Activated CD8-positive, alpha-beta memory T cell treated with anti-CD3 and anti-CD28 coated beads, Interleukin-2, amount 10 ng/mL, durations not matched to agents 7 days and 5 days (primary cell): Measurements from ENCODE around the gene RNF144B. TPM values are rescaled to one million over a fixed set of nuclear protein-coding genes. Genes with fewer than 3 reads are reported as not detected.
"Not testable (repeated sequence)": the region's sequence is repeated elsewhere in the genome, so short reads cannot be mapped to it uniquely, and the experiment has no call there.

Experiments
- ATAC-seq: fragments of 150-1000 bp; cut with Tn5 transposase; one replicate; pipeline ENCODE4 v1.10.0; 2021; ENCODE audit warnings: moderate library complexity
- CTCF ChIA-PET: fragments of 350-600 bp; sonication (Branson Sonifier 250); formaldehyde crosslinking; loops from one replicate; lab custom pipeline; 2021; ENCODE audit warnings: antibody characterized with exemption; lab: Charles Lee
- DNase-seq: peaks from one replicate; pipeline ENCODE4 v3.0.0-alpha.2; 2020
- H3K27ac Mint-ChIP-seq: one replicate; pipeline ENCODE4 v1.8.0; 2021; ENCODE audit warnings: mild to moderate bottlenecking, mixed read lengths
- H3K27me3 Mint-ChIP-seq: one replicate; pipeline ENCODE4 v1.8.0; 2021; ENCODE audit warnings: mixed read lengths
- H3K36me3 Mint-ChIP-seq: one replicate; pipeline ENCODE4 v1.8.0; 2021; ENCODE audit warnings: mild to moderate bottlenecking, mixed read lengths
- H3K4me1 Mint-ChIP-seq: one replicate; pipeline ENCODE4 v1.8.0; 2021; ENCODE audit warnings: mixed read lengths
- H3K4me3 Mint-ChIP-seq: one replicate; pipeline ENCODE4 v1.8.0; 2021; ENCODE audit warnings: mild to moderate bottlenecking, moderate library complexity, mixed read lengths
- H3K9me3 Mint-ChIP-seq: one replicate; pipeline ENCODE4 v1.8.0; 2022; ENCODE audit warnings: low read depth, mixed read lengths
- total RNA-seq, 2 experiments: library from RNA; stranded (reverse); gene quantifications; one replicate each; pipeline ENCODE4 v1.2.3, GENCODE V29; 2021

RNF144B gene
- total RNA-seq, 2 experiments from 2014 or later = 0.23 to 1.6 TPM

DNA sequence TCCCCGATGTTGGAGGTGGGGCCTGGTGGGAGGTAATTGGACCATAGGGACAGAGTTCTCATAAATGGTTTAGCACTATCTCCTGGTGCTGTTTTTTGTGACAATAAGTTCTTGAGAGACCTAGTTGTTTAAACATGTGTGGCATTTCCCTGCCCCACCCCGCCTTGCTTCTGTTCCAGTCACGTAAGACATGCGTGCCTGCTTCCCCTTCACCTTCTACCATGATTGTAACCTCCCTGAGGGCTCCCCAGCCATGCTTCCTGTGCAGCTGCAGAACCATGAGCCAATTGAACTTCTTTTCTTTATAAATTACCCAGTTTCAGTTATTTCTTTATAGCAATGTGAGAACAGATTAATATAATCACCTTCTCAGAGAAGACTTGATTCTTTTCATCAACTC, 2.5 kb upstream of the RNF144B start:
- no peak overlapping the region for H3K27ac Mint-ChIP-seq
- peaks cover 11% of the 10 kb centered on the region for H3K27me3 Mint-ChIP-seq
- no peaks in the 10 kb centered on the region for H3K36me3 Mint-ChIP-seq
- no peak overlapping the region for H3K4me3 Mint-ChIP-seq
- H3K9me3 Mint-ChIP-seq = no peaks in the 10 kb centered on the region
- DNase-seq (no peak), ATAC-seq (no peak)
- CTCF ChIA-PET = no interaction called here
- peaks cover 23% of the 10 kb centered on the region for H3K4me1 Mint-ChIP-seq

DNA sequence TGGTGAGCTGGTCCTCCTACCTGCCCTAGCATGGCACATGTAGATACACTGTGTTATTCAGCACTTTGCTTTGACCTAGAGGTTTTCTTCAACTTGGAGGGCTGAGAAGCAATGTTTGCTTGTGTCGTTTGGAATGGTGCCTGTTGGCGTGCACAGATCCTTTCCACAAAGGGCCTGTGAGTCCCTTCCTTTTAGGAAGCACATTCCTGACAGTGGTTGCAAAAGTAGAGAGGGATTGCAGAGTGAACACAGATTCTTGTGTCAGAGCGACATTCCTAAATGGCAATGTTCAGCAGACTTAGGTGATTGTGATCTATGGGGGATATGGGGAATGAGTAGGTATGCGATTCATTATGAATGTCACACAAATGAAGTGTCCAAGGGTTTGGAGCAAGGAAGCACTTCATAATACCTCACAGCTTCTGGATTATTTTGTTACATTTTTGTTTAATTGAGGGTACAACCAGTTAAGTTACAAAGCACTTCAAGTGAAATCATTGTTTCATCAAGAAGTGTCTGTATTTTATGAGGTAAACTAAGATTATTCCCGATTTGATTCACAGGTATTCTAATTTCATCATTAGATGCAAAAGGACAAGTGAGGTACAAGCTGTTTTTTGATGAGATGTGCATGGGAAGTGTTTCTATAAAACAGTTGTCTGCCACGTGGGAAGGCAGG, 713 bp upstream of the RNF144B start:
- no peaks in the 10 kb centered on the region for H3K36me3 Mint-ChIP-seq
- no peaks in the 10 kb centered on the region for H3K9me3 Mint-ChIP-seq
- ATAC-seq (no peak), DNase-seq (no peak)
- CTCF ChIA-PET = interaction anchor here (1.4 kb wide), 2 partner anchors 63 to 117 kb away, joined by 4 read pairs; no protein-coding TSS in a partner anchor
- H3K27ac Mint-ChIP-seq = no peak overlapping the region
- H3K4me1 Mint-ChIP-seq = peaks cover 33% of the 10 kb centered on the region
- peaks cover 11% of the 10 kb centered on the region for H3K27me3 Mint-ChIP-seq
- H3K4me3 Mint-ChIP-seq = peak overlapping the region; percentile 92

DNA sequence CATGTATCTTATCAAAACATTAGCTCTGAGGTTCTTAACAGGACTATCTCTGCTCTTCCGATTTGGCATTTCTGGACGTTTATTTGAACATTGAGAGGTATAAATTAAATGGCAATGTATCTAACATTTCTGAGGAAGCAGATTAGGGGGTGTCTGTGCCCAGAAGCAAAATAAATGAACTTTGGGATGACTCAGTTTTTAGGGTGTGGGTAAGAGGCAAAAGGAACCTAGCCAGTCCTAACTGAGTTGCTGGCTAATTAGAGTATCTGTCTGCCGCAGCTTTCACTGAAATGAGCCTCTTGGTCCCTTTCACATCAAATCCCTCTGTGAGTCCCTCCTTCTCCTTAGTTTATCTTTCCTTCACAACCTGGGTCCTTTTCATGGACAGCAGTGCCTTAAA, 1.1 kb downstream of the RNF144B start:
- H3K27me3 Mint-ChIP-seq = peaks cover 11% of the 10 kb centered on the region
- DNase-seq = no peak
- no peaks in the 10 kb centered on the region for H3K36me3 Mint-ChIP-seq
- ATAC-seq = no peak
- H3K27ac Mint-ChIP-seq = no peak overlapping the region
- peaks cover 33% of the 10 kb centered on the region for H3K4me1 Mint-ChIP-seq
- H3K9me3 Mint-ChIP-seq = no peaks in the 10 kb centered on the region
- CTCF ChIA-PET = interaction anchor here (0.6 kb wide), 1 partner anchor 21 kb away, joined by 3 read pairs; no protein-coding TSS in a partner anchor
- peak overlapping the region; percentile 92 for H3K4me3 Mint-ChIP-seq

DNA sequence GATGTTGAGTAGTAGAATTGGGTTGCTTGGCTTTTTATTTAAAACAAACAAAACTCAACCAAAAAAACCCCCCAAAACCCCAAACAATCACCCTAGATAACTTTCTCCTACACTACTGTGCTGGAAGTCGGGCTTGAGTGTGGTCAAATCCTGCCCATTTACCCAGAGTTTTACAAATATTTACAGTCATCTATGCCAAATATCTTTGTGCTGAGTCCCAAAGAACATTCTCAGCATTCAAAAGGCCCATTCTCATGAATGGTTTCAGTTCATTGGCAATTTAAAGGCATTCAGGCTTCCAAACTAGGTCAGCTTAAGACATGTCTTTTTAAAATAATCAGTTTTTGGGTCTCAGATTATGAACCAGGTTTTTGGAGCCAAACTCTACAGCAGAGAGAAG, 1.8 kb downstream of the RNF144B start:
- Mint-ChIP-seq H3K36me3 (no peaks in the 10 kb centered on the region), H3K27me3 (peaks cover 11% of the 10 kb centered on the region), H3K9me3 (no peaks in the 10 kb centered on the region), H3K4me1 (peaks cover 33% of the 10 kb centered on the region), H3K4me3 (no peak overlapping the region), H3K27ac (no peak overlapping the region)
- no peak for DNase-seq
- no peak for ATAC-seq
- CTCF ChIA-PET = no interaction called here

DNA sequence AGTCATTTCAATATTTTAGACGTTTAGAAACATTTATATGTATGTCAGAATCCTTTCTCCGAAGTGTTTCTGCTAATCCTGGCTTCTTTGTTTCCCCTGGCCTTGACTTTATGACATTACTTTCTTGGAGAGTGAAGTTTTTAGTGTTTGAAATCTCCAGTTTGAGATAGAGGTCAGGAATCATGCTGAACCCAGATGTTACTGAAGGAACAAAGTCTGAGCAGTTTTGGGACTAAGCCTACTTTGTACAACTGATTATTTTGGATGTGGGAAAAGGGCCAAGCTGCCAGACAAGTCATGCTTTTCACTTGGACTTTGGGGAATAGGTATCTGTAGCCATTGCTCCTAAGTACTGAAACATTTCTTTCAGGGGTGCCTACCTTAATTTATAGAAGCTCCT, 2.3 kb downstream of the RNF144B start:
- Mint-ChIP-seq H3K27me3 (peaks cover 11% of the 10 kb centered on the region), H3K36me3 (no peaks in the 10 kb centered on the region), H3K4me1 (peaks cover 33% of the 10 kb centered on the region), H3K27ac (no peak overlapping the region), H3K4me3 (no peak overlapping the region), H3K9me3 (no peaks in the 10 kb centered on the region)
- no peak for ATAC-seq
- no peak for DNase-seq
- CTCF ChIA-PET = no interaction called here

DNA sequence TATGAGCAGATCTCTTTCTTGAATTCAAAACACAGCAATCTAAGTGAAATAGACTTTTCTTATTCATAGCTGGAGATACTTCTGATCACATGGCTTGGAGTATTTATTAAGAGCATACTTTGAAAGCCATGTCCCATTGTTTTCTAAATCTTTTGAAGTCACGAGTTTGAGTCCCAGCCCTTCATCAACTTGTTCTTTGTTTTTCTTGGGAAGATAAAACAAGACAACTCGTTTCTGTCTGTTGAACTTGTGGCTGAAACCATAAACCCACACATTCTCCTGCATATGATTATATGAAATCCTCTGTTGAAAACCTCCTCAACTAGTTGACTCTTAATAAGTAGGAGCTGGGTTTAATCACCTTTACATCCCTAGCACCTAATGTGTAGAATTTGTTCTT, 3.3 kb downstream of the RNF144B start:
- Mint-ChIP-seq H3K4me1 (peaks cover 33% of the 10 kb centered on the region), H3K4me3 (no peak overlapping the region), H3K27me3 (peaks cover 11% of the 10 kb centered on the region), H3K9me3 (no peaks in the 10 kb centered on the region), H3K27ac (no peak overlapping the region), H3K36me3 (no peaks in the 10 kb centered on the region)
- ATAC-seq = no peak
- DNase-seq = no peak
- CTCF ChIA-PET = interaction anchor here (0.6 kb wide), 1 partner anchor 67 kb away, joined by 3 read pairs; no protein-coding TSS in a partner anchor

DNA sequence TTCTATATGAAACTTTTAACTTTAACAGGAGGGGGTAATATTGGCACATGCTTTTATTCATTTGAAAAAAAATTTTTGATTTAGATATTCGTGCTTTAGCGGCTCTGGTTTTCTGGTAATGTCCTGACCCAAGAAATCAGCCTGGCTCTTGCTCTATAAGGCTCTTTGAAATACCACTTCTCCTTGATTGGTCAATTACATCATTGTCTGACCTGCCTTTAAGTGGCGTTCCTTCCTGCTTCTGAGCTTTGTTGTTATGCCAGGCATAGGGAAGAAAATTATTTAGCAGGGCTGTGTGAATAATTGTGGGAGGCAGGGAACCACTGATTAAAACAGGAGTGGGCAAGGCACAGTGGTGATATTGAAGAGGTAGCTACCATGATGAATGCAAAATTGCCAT, 3.9 kb downstream of the RNF144B start:
- CTCF ChIA-PET = interaction anchor here (0.6 kb wide), 1 partner anchor 67 kb away, joined by 3 read pairs; no protein-coding TSS in a partner anchor
- Mint-ChIP-seq H3K4me1 (peaks cover 33% of the 10 kb centered on the region), H3K27me3 (peaks cover 11% of the 10 kb centered on the region), H3K9me3 (no peaks in the 10 kb centered on the region), H3K27ac (no peak overlapping the region), H3K36me3 (no peaks in the 10 kb centered on the region), H3K4me3 (no peak overlapping the region)
- ATAC-seq (no peak), DNase-seq (no peak)

DNA sequence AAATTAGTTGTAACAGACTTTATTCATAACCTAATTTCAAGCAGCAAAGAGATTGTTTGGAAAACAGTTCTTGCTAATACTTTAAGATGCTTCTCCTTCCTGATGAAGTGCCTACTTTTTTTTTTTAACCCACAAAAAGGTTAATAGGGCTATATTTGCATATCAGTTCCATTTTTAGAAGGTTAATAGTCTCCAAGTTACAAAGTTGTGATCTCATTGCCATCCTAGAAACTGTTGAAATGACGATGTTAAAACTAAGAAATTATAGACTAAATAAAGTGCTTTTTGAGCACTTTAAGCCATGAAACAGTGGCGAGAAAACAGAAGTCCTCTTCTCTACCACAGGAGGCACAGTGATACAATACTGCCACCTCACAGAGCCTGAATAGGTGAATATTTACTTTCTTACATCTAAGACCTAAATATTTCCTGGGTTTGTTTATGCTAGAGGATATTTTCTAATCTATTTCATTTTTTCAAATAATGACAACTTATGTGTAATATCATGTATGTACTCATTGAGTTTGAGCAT, 5.3 kb downstream of the RNF144B start:
- CTCF ChIA-PET = no interaction called here
- H3K36me3 Mint-ChIP-seq = no peaks in the 10 kb centered on the region
- no peak overlapping the region for H3K27ac Mint-ChIP-seq
- H3K9me3 Mint-ChIP-seq = no peaks in the 10 kb centered on the region
- no peak for ATAC-seq
- no peak for DNase-seq
- H3K4me1 Mint-ChIP-seq = peaks cover 20% of the 10 kb centered on the region
- peaks cover 11% of the 10 kb centered on the region for H3K27me3 Mint-ChIP-seq
- no peak overlapping the region for H3K4me3 Mint-ChIP-seq

DNA sequence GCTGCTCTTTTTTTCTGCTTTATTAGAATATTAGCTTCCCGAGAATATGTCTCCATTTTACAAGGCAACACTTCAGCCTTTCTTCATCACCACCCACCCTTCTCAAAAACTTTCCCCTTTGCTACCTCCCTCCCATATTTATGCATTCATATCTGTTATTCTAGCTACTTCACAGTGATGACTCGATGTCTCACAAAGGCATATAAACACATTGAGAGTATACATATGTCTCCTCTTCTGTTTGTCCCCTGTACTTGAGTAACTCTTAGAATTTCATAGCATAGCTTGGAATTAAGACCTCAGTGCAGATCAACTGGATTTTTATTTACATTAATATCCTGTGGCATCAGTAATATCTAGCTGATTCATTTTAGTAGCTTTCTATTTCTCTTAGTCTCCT, 6.5 kb downstream of the RNF144B start:
- no peaks in the 10 kb centered on the region for H3K36me3 Mint-ChIP-seq
- CTCF ChIA-PET = no interaction called here
- no peak for DNase-seq
- peaks cover 11% of the 10 kb centered on the region for H3K4me1 Mint-ChIP-seq
- H3K27ac Mint-ChIP-seq = no peak overlapping the region
- H3K4me3 Mint-ChIP-seq = no peak overlapping the region
- H3K27me3 Mint-ChIP-seq = peaks cover 3% of the 10 kb centered on the region
- H3K9me3 Mint-ChIP-seq = no peaks in the 10 kb centered on the region
- no peak for ATAC-seq

DNA sequence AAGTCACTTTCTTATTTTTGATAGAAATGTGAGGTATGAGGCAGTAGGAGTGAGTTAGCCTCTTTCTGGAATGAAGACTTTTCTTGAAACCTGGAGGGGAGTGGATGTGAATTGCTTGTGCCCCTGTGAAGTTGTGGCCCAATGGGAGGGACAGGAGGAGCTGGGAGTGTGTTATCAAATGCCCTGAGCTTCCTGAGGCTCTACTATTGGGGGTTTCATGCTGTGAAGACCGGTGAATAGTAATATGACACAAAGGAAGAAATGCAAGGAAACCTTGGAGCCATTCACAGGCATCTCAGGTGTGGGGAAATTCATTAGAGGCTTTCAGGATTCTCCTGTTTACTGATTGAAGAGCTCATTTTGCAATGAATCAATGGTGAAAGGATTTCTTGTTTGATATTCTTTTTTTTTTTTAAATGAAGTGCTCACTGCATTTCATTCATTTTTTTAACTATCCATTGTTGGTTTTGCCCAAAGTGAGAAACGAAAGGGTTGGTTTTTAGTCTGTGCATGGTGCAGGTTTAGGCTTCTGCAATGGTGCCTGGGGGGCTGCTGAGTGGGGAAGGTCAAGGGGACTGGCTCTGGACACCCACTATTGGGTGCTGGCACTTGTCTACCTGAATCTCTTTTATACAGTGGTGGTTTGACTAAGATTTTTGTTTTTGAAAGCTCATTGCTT, 8.2 kb downstream of the RNF144B start:
- no peak overlapping the region for H3K4me3 Mint-ChIP-seq
- ATAC-seq (no peak), DNase-seq (no peak)
- no peaks in the 10 kb centered on the region for H3K9me3 Mint-ChIP-seq
- no peak overlapping the region for H3K27ac Mint-ChIP-seq
- H3K36me3 Mint-ChIP-seq = no peaks in the 10 kb centered on the region
- H3K27me3 Mint-ChIP-seq = no peaks in the 10 kb centered on the region
- CTCF ChIA-PET = no interaction called here
- peaks cover 7% of the 10 kb centered on the region for H3K4me1 Mint-ChIP-seq

DNA sequence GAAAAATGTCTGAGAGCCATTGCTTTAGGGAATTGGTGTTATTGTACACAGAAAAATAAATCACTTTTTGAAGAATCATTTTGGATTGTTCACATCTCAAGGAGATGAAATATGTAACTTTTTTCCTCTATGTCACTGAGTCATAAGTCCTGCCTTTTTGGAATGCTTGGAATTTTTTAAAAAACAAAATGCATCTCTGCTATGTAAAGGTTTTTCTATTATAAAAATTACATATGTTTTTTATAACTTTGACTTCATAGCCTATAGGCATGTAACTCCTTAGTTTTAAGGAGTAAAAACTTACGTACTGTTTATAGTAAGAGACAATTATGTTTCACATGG, 8.7 kb downstream of the RNF144B start:
- Mint-ChIP-seq H3K4me3 (no peak overlapping the region), H3K4me1 (peaks cover 8% of the 10 kb centered on the region), H3K27ac (no peak overlapping the region), H3K9me3 (no peaks in the 10 kb centered on the region), H3K27me3 (no peaks in the 10 kb centered on the region), H3K36me3 (peaks cover 4% of the 10 kb centered on the region)
- DNase-seq (no peak), ATAC-seq (no peak)
- CTCF ChIA-PET = no interaction called here

DNA sequence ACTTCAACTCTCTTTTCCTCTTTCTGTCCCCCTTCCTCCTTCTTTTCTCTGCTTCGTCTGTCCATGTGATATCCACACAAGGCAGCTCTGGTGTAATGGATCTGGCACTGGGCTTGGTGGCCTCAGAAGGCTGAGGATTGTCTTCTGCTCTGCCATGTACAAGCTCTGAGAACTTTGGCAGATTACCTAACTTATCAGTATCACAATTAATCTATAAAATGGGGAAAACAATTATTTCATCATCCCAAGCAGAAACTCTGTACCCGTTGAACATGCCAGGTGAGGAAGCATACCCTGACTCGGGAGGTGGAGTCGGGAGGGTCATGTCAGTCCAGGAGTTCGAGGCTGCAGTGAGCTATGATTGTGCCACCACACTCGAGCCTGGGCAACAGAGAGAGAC, 10.6 kb downstream of the RNF144B start:
- Mint-ChIP-seq H3K4me3 (no peak overlapping the region), H3K4me1 (peaks cover 11% of the 10 kb centered on the region), H3K36me3 (peaks cover 9% of the 10 kb centered on the region), H3K27ac (no peak overlapping the region), H3K27me3 (no peaks in the 10 kb centered on the region), H3K9me3 (no peaks in the 10 kb centered on the region)
- DNase-seq = no peak
- CTCF ChIA-PET = no interaction called here
- ATAC-seq = no peak

DNA sequence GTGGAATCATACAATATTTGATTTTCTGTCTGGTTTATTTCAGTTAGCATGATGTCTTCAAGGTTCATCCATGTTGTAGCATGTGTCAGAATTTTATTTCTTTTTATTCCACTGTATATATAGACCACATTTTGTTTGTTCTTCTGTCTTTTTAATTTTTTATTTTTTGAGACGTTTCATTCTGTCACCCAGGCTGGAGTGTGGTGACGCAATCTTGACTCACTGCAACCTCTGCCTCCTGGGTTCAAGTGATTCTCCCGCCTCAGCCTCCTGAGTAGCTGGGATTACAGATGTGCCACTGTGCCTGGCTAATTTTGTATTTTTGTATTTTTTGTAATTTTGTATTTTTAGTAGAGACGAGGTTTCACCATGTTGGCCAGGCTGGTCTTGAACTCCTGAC, 11.1 kb downstream of the RNF144B start:
- H3K9me3 Mint-ChIP-seq, H3K27ac Mint-ChIP-seq, H3K36me3 Mint-ChIP-seq, H3K4me3 Mint-ChIP-seq, CTCF ChIA-PET, ATAC-seq, DNase-seq, H3K27me3 Mint-ChIP-seq: not testable (repeated sequence)
- H3K4me1 Mint-ChIP-seq = peaks cover 11% of the 10 kb centered on the region
